PC-3 (cell line): ENCODE results near the gene DCANP1.

Experiments
- CTCF ChIP-seq: fragments of 300-600 bp; sonication (generic); conservative IDR thresholded peaks from 2 replicates; pipeline ENCODE4 v1.5.1; 2017; ENCODE audit warnings: antibody characterized with exemption, low read depth, mild to moderate bottlenecking, low read length
- EZH2 ChIP-seq: fragments of 300-600 bp; sonication (generic); IDR thresholded peaks from one replicate; pipeline ENCODE4 v1.6.1; 2017; ENCODE audit warnings: antibody characterized with exemption, mild to moderate bottlenecking, low read length; ENCODE audit not compliant: unreplicated experiment
- EZH2phosphoT487 ChIP-seq: fragments of 300-600 bp; sonication (generic); IDR thresholded peaks from 2 replicates; pipeline ENCODE4 v1.6.1; 2018; ENCODE audit warnings: mild to moderate bottlenecking, antibody characterized with exemption, low read length, borderline replicate concordance

- TF ChIP-seq CTCF = no peak
- no peak for TF ChIP-seq EZH2phosphoT487
- no peak for TF ChIP-seq EZH2
Measured at GRCh38 chr5:135444360-135444759, 2.8 kb downstream of the DCANP1 start.
